Urinary bladder (tissue), 4 donors: ENCODE data around the gene TNFSF11. TPM values are rescaled to one million over a fixed set of nuclear protein-coding genes. Genes with fewer than 3 reads are reported as not detected.

Experiments
- DNase-seq: peaks from one replicate; pipeline ENCODE4 v3.0.0-alpha.2; 2015; ENCODE audit errors: extremely low spot score
- H3K27ac ChIP-seq: one replicate; pipeline ENCODE4 v1.5.1; 2013; ENCODE audit warnings: low read depth, mild to moderate bottlenecking, moderate library complexity
- H3K36me3 ChIP-seq: one replicate; pipeline ENCODE4 v1.6.1; 2013; ENCODE audit warnings: mild to moderate bottlenecking, moderate library complexity; ENCODE audit not compliant: insufficient read depth
- H3K4me1 ChIP-seq: one replicate; pipeline ENCODE4 v1.6.1; 2013; ENCODE audit warnings: mild to moderate bottlenecking, moderate library complexity; ENCODE audit not compliant: insufficient read depth
- H3K4me3 ChIP-seq: one replicate; pipeline ENCODE4 v1.5.1; 2013; ENCODE audit warnings: low read depth, low read length
- WGBS: extraction: QIAGEN DNeasy Blood & Tissue Kit; methylation state at CpG from one replicate; pipeline ENCODE4 v1.1.7; 2013; 5-methylcytosine and 5-hydroxymethylcytosine counted together
- polyA plus RNA-seq: library from polyadenylated mRNA; stranded (reverse); fragments of 200-250 nt; gene quantifications from one replicate; pipeline ENCODE4 v1.2.3, GENCODE V29; 2013
- total RNA-seq: library from RNA; depleted of rRNA; stranded (reverse); fragments of >200 nt; gene quantifications from one replicate; pipeline ENCODE4 v1.2.3, GENCODE V29; 2014
- donor health status: healthy with polysubstance abuse.
- donor health status: healthy.

TNFSF11 gene, protein sequence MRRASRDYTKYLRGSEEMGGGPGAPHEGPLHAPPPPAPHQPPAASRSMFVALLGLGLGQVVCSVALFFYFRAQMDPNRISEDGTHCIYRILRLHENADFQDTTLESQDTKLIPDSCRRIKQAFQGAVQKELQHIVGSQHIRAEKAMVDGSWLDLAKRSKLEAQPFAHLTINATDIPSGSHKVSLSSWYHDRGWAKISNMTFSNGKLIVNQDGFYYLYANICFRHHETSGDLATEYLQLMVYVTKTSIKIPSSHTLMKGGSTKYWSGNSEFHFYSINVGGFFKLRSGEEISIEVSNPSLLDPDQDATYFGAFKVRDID
- total RNA-seq (0.26 TPM), polyA plus RNA-seq (0.47 TPM)

- no peaks in the 10 kb centered on the region for H3K4me1 ChIP-seq
- DNase-seq, result no peak
- WGBS, result 2% methylated on average over 39 of the region's 39 CpGs
- H3K36me3 ChIP-seq, result no peaks in the 10 kb centered on the region
- no peak within 1 kb of the TSS for H3K27ac ChIP-seq
- peak within 1 kb of the TSS; percentile 40 for H3K4me3 ChIP-seq
Observed at GRCh38 chr13:42574011-42574410, at the start of gene TNFSF11. TSS of gene TNFSF11 (plus strand) at chr13:42574152. CDS start at chr13:42574304, 152 bp downstream.

DNA sequence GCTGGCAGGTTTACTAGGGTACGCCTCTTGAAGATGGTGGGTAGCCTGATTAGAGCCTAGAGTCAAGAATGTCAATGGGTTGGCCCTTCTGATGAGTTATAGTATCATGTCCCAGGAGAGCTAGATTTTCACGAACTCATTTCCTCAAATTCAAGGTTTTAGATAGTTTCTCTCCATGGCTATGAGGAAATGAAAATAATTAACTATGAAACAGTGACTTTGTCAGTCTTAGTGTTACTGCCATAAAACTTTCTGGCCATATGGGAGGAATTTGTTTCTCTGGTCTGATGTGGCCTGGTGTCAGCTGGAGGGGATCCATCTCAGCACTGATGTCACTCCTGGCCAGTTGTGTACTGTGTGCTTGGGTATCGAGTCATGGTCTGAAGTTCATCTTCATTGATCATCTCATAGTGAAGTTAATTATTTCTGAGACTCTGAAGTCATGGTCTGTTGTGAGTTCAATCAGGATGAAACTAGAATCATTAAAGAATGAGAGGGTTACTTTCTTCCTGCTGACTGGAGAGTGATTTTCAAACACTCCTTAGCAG is 49.4 kb upstream of the TNFSF11 start:
- H3K27ac ChIP-seq, result no peak overlapping the region
- no peak overlapping the region for H3K4me3 ChIP-seq
- H3K36me3 ChIP-seq, result no peaks in the 10 kb centered on the region
- DNase-seq, result no peak
- 82% methylated on average over 3 of the region's 3 CpGs for WGBS
- H3K4me1 ChIP-seq, result no peaks in the 10 kb centered on the region

DNA sequence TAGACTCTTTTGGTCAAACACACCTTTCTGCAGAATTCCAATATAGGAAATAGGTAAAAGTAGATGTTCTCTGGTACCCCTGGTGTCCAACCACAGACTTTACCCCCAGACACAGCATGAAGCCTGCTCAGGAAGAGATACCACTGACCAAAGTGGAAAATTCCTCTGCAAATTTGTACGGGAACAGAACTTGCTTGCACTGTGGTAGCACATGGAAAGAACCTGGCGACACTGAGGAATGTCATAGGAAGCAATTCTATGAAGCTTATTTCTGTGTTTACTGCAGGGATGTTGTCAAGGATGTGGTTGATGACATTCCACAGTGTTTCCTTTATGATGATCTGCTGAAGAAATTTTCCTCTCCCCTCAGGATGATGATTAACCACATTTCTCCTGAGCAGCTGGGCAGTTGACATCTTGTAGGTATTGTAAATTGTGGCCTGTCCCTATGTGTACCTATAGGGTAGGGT is 48.9 kb upstream of the TNFSF11 start:
- H3K4me3 ChIP-seq, result no peak overlapping the region
- WGBS, result 77% methylated on average over 2 of the region's 2 CpGs
- DNase-seq, result no peak
- no peak overlapping the region for H3K27ac ChIP-seq
- H3K4me1 ChIP-seq, result no peaks in the 10 kb centered on the region
- H3K36me3 ChIP-seq, result no peaks in the 10 kb centered on the region

DNA sequence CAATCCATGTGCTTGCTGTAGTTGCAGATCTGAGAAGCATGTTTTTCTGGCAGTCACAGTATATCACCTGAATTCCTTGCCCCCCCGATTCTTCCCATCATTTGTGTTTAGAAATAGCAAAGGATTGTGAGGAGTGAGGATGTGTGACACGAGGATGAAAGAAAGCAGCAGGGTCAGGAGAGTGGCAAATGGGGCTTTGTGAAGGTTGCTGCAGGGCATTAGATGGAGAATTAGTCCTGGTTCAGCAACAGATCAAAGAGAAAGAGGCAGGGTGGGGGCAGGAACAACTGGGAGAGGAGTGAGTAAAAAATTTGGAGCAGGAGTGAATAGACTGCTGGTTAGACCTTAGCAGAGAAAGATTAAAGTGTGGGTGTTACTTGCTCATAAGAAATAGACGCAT is 47.7 kb upstream of the TNFSF11 start:
- Histone ChIP-seq H3K27ac (no peak overlapping the region), H3K36me3 (no peaks in the 10 kb centered on the region), H3K4me1 (no peaks in the 10 kb centered on the region), H3K4me3 (no peak overlapping the region)
- 60% methylated on average over 3 of the region's 3 CpGs for WGBS
- DNase-seq, result no peak

DNA sequence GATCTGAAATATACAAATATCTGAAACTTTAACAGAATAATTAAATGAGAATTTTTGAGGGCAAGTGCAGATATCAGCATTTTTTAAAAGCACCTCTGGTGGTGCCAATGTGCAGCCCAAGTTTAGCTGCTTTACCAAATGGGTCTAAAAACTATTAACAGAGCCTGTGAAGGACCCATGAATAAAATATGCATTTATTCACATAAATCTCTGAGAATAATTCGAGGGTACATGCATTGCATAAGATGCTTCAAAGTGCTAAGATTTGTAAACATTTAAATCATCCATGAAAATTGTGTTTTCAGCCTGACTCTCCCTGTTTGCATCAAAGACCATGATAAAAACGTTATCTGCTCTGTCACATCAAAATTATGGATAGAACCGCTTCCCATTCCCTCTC is 47.1 kb upstream of the TNFSF11 start:
- Histone ChIP-seq H3K4me1 (no peaks in the 10 kb centered on the region), H3K4me3 (no peak overlapping the region), H3K27ac (no peak overlapping the region), H3K36me3 (no peaks in the 10 kb centered on the region)
- no peak for DNase-seq
- 58% methylated on average over 3 of the region's 3 CpGs for WGBS

- no peak overlapping the region for H3K4me3 ChIP-seq
- no peaks in the 10 kb centered on the region for H3K36me3 ChIP-seq
- WGBS, result 37% methylated on average over 4 of the region's 4 CpGs
- DNase-seq, result no peak
- no peaks in the 10 kb centered on the region for H3K4me1 ChIP-seq
- H3K27ac ChIP-seq, result no peak overlapping the region
Observed at GRCh38 chr13:42532561-42533335, 41.2 kb upstream of the TNFSF11 start.

DNA sequence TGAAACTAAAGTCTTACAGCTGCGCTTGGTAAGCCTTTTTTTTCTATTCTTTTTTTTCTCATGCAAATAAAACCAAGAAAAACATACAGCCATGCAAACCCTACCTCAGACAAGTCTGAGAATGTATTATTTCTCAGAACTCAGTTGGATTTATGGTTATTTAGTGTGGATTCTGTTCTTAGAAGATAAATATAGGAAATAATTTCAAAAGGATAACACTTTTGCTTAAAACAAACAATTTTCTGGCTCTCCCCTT is 40.7 kb upstream of the TNFSF11 start:
- Histone ChIP-seq H3K4me1 (no peaks in the 10 kb centered on the region), H3K4me3 (no peak overlapping the region), H3K27ac (no peak overlapping the region), H3K36me3 (no peaks in the 10 kb centered on the region)
- WGBS, result 63% methylated on average over 1 of the region's 1 CpG
- no peak for DNase-seq

DNA sequence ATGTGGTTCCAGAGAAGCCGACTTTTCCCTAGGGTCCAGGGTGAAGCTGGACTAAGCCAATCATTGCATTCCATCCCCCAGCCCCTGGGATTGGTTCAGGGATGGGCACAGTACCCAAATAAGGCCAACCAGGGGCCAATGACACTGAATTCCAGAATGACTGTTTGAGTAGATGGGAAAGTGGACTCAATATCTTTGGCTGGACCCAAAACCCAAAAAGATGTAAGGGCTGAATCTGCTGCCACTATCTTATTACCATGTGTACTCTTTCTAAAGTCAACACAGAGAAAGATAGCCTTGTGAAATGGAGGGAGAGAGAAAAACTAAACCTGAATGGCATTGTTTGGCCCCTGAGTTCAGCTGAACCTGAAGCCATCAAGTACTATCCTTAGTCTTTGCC is 39.2 kb upstream of the TNFSF11 start:
- no peaks in the 10 kb centered on the region for H3K36me3 ChIP-seq
- H3K4me3 ChIP-seq, result no peak overlapping the region
- H3K4me1 ChIP-seq, result no peaks in the 10 kb centered on the region
- no peak overlapping the region for H3K27ac ChIP-seq
- no peak for DNase-seq
- 93% methylated on average over 1 of the region's 1 CpG for WGBS

DNA sequence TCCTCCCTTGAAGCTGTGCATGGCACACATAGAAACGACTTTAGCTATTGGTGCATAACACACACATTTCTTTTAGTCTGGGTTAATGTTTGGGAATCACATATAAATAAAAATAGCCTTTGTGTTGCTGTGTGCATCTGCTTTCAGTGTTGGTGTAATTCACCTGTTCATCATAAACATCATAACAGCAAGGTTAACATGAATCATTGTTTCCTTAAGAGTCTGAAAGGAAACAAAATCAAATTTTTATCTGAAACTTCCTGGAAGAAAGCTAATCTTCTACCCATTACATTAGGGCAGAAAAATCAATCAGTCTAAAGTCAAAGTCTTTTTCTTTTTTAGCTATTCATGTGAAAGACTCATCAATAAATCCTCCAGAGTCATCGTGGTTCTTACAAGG is 35.0 kb upstream of the TNFSF11 start:
- Histone ChIP-seq H3K4me1 (no peaks in the 10 kb centered on the region), H3K4me3 (no peak overlapping the region), H3K27ac (no peak overlapping the region), H3K36me3 (no peaks in the 10 kb centered on the region)
- DNase-seq, result no peak
- WGBS, result 80% methylated on average over 2 of the region's 2 CpGs

- no peak for DNase-seq
- Histone ChIP-seq H3K27ac (no peak overlapping the region), H3K4me1 (no peaks in the 10 kb centered on the region), H3K4me3 (no peak overlapping the region), H3K36me3 (no peaks in the 10 kb centered on the region)
- WGBS, result 85% methylated on average over 7 of the region's 7 CpGs
Observed at GRCh38 chr13:42539670-42540069, 34.3 kb upstream of the TNFSF11 start.

DNA sequence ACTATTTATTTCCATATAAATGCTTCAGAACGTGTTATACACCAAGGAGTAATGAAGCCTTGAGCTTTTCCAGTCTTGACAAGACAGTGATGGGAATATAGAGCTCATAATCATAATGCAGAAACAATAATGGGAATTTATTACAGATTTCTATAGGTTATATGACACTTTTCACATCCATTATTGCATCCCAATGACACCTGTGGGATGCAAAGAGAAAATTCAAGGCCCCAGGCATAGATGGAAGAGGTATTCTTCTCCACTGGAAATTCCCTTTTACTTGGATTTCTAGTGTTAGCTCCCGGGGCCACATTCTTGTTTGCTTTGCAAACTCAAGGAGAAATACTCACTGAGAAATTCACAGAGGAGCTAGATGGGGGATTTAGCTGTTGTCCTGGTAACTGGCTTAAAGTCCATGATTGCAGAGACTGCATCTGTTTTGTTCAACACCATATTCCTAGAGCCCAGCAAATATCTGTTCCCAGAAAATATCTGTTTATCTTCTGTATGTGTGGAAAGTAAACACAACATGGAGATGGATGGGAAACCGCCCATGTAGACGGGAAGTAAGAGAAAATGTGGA is 30.6 kb upstream of the TNFSF11 start:
- DNase-seq, result no peak
- H3K27ac ChIP-seq, result no peak overlapping the region
- H3K36me3 ChIP-seq, result no peaks in the 10 kb centered on the region
- WGBS, result 50% methylated on average over 4 of the region's 4 CpGs
- H3K4me1 ChIP-seq, result no peaks in the 10 kb centered on the region
- H3K4me3 ChIP-seq, result no peak overlapping the region

DNA sequence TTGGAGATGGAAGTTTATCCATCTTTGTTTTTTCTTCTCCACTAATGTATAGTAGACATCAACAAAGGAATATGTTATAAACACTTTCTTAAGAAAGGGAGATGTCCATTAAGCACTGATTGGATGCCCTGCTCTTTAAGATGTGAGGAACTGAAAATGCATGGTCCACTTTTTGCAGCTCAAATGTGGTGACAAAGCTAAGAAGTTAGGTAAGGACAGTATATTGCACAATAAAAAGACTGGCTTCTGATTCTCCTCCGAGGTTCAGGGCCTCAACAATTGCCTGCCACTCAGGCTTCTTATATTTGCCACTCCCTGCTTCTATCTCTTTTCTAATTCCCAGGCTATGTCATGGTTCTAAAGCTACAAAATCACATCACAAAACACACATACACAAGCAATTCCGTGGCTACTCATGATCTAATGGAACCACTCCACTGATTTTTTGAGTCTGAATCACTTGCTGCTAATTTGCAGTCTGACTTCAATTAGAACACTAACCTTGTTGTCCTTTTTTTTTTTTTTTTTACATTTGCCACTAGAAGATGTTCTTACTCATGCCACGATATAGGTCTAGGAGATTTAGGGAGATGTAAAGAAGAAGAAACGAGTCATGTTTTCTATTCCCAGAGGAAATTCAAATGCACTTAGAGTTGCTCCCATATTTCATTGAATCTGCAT is 29.6 kb upstream of the TNFSF11 start:
- Histone ChIP-seq H3K4me3 (no peak overlapping the region), H3K27ac (no peak overlapping the region), H3K4me1 (no peaks in the 10 kb centered on the region), H3K36me3 (no peaks in the 10 kb centered on the region)
- no peak for DNase-seq
- 77% methylated on average over 4 of the region's 4 CpGs for WGBS

DNA sequence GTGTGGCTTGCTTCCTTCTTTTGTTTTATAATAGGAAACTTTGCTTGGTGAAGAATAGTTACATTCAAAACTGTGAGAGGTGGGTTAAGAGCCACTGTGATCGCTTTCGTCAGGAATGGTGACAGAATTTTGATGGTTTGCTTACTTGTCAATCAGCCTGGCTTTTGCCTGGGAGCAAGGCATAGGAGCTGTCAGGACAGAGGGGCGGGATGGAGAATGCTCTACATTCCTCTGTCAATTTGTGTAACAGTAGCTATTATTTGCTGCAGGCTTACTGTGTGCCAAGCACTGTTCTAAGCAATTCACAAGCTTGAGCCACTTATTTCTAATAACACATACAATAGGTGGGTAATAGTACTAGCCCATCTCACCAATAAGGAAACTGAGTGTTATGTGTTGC is 28.1 kb upstream of the TNFSF11 start:
- DNase-seq, result no peak
- Histone ChIP-seq H3K4me1 (no peaks in the 10 kb centered on the region), H3K4me3 (no peak overlapping the region), H3K27ac (no peak overlapping the region), H3K36me3 (no peaks in the 10 kb centered on the region)
- 92% methylated on average over 3 of the region's 3 CpGs for WGBS
